Stimulated activated CD4-positive, alpha-beta T cell treated with anti-CD3 and anti-CD28 coated beads, Interleukin-1b, Interleukin-23, amount 100 ng/mL, for 48 hours (primary cell): ENCODE measurements around the gene CPNE4.
"Not testable (repeated sequence)": the region's sequence is repeated elsewhere in the genome, so short reads cannot be mapped to it uniquely, and the experiment has no call there.

Source experiments
- DNase-seq: peaks from one replicate; pipeline ENCODE4 v3.0.0-alpha.2; 2020

CPNE4 gene

DNA sequence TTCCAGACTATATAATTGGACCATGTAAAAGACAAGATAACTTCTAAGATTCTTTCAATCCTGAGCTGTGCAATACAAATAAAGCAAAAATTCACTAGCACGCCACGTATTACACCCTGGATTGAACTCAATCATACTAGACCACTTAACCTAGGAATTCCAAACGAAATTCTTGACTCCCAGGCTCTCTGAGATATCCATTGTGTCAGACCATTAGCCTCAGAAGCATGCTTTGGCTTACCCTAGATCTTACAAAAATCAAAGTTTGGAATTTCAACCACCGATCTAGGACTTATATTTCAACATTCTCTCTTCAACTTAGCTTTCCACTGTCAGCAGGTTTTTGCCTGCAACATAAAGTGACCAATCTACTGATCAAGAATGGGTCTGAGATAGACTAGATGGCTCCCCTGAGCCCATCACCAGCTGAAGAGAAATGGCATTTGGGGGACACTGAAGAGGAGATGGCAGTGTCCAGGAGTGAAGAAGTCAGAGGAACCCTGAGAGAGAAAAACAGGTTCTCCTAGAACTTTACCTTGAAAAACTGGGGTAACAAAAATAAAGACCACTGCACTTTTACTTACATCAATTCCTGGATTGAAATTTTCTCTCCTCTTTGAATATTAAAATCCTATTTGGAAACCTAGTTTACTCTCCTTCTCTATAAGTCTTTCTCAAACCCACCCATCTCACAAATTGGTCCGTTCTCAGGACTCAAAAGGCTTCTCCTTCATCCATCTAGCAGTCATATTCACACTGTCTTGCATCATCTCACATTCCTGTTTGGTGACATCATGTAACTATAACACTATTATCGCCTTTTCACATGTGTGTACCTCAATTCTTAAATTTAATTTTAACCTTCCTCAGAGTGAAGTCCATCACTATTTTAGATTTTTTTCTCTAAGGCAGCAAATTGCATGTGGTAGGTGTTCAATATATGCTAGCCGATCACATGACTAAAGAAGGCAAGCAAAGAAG is 18.5 kb downstream of the CPNE4 start:
- no peak for DNase-seq

DNA sequence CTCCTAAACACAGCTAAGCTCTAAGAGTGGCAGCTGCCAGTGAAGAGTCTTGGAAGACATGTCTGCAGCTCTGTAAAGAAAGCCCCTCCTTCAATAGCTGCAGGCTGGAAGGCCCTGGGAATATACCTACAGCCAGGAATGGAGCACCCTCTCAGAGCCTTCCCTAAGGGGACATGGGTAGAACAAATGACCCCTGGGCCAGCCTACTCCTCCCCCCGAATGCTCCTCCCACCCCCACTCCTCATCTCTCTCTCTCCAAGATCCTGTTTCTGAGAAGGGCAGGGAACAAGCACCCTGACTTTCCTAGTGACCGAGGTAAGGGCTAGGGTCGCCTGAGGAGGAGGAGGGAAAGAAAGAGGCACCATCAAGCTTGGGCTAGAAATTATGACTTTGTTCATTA is 20.7 kb downstream of the CPNE4 start:
- DNase-seq, result no peak

DNA sequence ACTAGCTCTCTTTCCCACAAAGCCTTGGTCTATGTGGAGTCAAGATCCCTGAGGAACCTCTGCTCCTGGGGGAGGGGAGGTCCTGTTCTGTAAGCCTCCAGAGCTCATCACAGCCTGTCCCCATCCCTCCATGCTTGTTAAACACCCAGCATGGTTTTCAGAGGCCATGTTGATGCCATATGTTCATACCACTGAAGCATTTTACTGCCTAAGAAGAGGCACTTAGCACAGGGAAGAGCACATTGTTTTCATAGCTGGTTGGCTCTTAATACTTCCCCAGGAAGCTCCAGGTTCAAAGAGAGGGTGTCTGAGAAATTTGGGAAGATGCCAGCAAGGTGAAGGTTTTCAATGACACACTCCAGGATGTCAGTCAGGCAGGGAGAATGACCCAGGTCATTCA is 25.6 kb downstream of the CPNE4 start:
- no peak for DNase-seq

DNA sequence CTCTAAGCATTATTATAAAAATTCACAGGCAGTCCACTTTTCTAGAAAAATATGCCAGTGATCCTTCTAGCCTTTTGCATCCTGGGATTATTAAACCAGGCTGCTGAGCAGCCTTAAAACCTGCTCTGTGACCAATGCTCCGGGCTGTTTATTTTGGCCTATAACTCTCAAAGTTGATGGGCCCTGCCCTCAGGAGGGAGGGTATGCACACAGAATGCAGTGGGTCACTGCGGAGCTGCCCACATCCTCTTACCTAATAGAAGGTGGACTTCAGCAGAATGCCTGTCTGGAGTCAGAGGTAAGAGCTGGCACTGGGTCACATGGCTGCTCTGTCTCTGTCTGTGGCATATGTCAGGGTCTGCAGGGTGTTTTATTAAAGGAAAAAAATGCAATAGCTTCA is 26.0 kb downstream of the CPNE4 start:
- no peak for DNase-seq

DNA sequence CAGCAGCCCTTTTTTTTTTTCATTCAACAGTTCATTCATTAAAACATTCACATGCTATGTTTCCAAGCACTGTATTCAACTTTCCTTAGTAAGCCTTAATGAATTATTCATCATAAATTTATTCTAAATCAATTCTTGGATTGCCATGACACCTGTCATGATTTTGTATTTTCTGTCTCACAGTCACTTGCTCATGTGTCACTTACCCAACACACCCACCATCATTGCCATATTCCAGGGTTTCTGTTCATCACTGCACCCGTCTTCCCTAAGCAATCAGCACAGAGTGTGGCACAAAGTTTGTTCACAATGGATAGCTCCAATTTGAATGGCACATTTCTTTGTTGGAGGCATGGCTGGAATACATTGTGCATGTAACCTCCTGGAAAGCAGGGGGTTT is 27.2 kb downstream of the CPNE4 start:
- no peak for DNase-seq

DNA sequence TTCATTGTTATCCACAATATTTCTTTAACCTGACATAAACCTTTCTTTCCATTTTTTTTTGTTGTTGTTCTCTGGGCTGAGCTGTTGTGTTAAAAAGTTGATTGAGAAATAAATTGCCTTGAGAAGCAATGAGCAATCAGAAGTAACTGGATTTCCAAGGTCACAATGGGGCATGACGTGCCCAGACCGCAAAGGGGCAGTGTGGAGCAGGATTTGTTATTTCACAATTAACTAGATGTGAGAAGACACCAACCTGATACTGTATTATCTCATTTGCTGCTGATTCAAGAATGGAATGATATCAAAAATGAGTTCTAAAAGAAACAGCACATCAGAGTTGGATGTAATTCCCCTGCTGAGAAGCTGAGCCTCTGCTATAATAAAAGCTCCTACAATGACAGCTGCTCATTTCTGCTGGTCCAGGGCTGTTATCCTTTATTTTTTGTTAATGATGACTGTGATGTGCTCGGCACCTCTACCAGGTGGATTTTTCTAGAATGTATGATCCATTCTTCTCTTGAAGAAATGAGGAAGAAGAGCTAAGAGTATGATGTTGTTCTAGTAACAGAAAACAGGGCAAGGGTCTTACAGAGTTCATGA is 28.1 kb downstream of the CPNE4 start:
- DNase-seq, result peak; percentile 18

DNA sequence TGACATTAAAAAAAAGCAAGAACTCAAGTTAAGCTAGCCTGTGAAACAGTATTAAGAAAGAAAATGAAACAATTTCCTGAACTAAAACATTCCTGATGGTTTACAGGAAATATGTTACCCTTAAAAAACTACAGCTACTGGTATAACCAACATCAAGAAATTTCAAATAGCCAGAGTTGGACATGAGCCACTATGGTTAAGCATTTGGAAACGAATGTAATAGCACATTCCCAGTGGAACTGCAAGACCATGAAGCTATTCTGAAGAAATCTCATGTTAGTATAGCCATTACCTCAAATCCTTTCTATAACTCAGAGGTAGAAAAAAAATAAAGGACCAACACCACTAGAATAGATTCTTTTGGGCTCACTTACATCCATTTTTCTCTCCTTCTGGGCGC is 30.2 kb downstream of the CPNE4 start:
- no peak for DNase-seq

DNA sequence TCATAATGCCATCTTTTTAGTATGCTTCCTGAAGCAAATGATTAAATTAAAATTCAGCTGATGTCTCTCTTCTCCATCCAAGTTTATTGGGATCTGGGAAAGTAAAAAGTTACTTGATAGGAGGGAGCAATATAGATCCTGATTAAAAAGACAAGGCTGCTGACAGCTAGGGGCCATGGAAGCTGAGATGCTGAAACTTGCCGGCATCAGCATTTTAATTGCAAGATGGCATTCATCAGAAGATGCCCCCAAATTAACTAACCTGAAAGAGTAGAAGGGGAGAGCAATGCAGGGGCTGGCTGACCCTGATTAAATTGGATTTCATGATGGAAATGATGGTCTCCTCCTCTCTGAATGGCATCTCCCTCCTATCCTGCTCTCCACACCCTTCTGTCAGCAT is 31.1 kb downstream of the CPNE4 start:
- DNase-seq, result no peak

DNA sequence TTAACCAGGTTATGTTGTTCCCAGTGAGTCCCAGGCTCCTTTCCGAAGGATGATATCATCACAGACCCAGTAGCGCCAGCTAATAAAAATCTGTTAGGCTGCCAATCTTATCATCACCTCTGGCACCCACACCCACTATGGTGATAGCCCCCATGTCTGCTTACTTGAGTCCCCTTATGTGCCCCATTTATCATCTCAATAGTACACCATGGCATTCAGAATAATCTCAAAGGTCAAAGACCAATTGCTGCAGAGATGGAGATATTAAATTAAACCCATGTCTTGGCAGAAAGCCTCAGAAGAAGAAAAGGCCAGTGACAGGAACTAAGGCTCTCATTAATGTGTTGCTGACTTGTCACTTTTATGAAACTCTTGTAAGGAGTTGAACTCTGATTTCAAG is 32.8 kb downstream of the CPNE4 start:
- DNase-seq, result no peak

DNA sequence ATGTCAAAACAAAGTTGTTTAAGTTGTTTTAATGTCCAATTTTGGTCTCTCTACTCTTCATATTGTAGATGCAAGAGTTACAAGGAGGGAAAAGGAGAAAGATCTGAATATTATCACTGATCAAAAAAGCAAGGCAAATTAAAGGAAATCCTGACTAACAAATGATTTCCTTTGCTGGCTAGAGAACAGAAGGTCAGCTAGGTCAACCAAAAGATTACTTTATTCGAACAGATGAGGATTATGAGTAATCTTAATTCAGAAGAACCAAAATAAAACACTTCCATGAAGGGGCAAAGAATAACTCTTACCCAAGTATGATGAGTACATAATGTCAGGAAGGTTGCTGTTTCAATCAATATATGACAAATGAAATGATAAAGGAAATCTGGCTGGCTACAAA is 33.8 kb downstream of the CPNE4 start:
- DNase-seq, result no peak

DNA sequence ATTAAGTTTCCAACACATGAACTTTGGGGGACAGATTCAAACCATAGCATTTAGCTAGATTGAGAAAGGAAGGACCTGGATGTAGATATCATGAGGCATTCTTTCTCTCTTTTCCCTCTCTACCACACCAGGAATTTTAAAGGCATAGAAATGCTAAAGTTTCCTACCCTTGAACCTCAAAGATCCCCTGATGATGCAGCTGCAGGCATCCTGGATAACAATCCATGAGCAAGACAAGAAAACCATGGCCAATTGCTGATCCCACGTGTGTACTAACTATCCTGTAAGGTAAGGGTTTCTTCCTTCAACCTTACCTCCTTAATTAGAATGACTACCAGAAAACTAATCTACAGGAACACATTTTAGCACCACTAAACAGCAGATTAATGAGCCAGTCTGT is 36.8 kb downstream of the CPNE4 start:
- no peak for DNase-seq

DNA sequence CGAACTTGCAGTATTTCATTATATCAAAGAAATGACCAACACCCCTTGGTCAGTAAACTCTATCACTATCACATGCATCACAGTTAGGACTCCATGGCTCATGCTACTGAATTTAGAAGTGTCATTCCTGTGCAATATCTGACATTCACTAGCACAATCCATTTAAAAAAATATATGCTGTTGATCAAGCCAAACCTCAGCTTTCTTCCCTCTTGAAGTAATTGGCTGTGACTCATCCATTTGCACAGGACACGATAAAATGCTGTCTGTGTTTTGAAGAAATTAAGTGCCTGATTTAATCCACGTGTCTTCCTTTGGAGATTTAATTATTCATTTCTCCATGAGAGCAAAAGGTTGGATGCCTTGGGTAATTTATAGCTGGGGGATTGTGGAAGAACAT is 38.9 kb downstream of the CPNE4 start:
- no peak for DNase-seq

DNA sequence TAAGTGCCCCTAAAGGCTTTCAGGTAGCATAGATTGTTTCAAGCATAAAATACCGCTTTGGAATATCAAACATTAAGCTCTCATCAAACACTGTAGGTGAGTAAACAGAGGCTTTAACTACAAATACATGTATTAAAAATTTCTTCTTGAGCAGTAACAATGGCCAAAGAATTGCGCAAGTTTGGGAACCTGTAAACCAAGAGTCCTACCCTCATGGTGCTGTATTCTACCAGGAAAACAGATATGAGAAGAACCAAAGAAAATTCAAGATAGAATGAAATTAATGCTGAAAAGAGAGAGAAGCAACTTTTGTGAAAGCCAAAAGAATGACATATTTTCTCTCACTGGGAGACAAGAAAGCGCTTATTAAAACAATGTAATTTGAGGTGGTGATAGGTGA is 45.5 kb downstream of the CPNE4 start:
- no peak for DNase-seq

DNA sequence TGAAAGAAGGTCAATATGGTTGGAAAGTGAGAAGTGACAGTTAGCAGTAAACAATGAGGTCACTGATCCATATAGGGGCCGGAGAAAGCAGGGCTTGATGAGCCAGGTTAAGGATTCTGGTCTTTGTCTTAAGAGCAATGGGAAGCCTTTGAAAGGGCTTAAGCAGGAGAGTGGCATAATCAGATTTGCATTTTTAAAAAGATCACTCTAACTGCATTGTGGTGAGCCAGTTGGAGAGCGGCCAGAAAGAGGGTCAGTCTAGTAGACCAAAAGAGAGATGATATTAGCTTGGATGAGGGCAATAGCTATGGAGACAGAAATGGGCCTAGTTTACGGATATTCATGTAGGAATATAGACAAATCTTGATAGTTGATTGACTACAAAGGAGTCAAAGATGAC is 46.6 kb downstream of the CPNE4 start:
- DNase-seq, result no peak

DNA sequence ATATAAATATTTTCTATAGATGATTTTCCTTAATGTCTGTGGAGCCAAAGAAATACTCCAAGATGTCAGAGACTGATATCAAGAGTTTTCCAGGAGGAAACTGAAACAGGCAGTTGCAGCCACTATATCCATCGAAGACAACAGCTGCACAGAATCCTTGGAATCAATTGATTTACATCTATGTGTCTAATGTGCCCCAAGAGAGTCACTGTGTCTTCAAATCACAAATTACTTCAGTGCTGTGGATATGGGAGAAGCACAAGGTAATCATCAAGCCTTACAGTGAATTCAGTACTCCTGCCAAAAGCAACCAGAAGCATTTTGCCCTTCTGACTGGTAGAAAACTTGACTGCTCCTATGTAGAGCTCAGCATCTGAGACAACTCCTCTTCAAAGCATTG is 51.1 kb downstream of the CPNE4 start:
- no peak for DNase-seq

DNA sequence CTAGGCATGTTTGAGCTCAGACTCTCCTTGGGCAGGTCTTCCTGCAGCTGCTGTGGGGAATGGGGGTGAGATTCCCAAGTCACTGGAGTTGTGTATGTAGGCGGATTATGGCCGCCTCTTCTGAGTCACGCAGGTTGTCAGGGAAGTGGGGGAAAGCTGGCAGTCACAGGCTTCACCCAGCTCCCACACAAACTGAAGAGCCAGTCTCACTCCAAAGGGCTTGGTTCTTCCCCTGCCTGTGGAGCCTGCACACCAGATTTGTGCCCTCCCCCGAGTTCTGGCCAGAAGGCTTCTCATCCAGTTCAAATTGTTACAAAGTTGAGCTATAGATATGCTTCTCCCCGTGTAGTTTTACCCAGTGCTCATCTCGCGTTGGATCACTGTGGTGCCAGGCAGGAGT is 53.5 kb downstream of the CPNE4 start:
- no peak for DNase-seq

DNA sequence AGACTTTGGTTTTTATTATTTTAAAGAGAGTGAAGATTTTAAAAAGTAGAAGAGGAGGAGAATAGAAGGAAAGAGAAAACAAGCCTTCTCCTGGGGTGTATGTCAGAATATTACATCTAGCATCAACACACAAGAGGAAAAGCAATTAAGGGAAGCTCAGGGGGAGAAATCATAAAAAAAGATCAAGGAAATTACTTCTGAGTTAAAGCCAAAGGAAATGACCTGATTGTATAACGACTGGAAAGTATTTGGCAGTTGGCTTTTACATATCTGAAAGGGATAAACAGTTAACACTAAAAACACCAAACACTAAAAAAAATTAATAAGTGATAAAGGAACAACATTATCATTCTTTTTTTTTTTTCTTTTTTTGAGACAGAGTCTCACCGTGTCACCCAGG is 58.4 kb downstream of the CPNE4 start:
- DNase-seq, result no peak

DNA sequence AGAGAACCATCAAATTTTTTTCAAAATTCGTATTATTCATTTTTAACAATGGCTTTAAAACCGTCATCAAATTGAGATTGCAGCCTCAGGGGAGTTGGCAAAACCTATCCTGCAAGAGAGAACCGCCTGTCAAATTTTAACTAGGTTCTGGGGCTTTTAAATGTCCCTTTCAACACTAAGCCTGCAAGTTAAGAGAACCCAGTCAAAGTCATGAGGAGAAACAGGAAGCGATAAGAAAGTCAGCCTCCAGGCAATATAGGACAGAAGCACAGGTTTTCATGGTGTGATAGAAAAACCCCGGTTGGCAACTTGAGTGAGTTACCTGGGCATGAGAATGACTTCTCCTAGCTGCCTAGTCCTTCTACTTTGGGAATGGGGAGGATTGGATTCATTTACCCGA is 59.8 kb downstream of the CPNE4 start:
- no peak for DNase-seq

DNA sequence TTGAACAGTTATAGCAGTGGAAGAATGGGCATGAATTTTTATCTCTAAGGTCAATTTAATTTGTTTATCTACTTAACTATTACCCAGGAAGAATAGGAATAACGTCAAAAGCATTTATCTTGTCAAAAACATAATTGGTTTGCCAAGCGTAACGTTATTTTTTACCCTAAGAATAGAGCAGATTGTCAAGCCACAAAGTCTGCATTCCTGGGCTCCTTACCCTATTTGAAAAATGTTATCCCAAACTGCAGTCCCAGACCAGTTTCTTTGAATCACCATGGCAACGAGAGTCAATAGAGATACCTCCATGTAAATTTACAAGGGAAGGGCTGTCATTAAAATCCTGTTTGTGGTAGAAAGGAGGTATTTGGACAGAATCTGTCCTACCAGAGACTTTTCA is 61.1 kb downstream of the CPNE4 start:
- DNase-seq, result no peak

DNA sequence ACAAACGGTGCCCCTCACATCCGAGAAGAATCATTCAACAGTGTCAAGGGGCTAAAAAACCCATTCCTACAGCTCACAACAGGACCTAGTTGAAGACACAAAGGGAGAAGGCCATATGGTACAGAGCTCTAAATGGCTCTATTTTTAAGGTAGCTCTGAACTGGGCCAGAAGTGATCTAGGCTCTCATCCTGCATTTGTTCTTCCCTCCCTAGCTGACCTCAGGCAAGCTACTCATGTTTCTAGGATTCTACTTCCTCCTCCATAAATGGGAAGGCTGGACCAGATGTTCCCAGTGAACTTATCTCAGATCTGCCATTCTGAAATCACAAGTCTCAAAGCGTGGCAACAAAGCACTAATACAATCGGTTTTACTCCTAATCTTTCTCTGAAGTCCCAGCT is 62.3 kb downstream of the CPNE4 start:
- DNase-seq, result no peak

DNA sequence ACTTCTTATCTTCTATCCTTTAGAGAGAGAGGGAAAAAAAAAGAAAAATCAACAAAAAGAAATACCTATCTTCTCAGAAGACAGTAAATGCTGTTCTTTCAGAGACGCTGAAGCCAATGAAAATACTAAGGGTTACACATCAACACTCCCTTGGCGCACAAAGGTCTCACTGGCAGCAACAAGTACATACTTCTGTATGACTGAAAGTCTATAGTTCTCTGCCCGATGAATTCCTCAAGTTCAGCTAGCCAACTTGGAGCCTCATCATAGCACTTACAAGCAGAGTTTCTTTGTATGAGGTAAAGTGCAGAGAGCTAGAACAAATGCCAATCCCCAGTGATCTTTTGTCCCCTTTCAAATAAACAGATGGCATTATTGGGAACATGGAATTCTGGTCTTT is 62.7 kb downstream of the CPNE4 start:
- DNase-seq, result no peak

DNA sequence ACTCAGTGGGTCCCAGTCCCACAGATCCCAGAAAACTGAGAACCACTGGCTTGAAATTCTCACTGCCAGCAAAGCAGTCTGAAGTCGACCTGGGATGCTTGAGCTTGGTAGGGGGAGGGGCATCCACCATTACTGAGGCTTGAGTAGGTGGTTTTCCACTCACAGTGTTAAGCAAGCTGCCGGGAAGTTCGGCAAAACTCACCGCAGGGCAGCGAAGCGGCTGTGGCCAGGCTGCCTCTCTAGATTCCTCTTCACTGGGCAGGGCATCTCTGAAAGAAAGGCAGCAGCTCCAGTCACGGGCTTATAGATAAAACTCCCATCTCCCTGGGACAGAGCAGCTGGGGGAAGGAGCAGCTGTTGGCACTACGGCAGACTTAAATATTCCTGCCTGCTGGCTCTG is 71.4 kb downstream of the CPNE4 start:
- not testable (repeated sequence) for DNase-seq

DNA sequence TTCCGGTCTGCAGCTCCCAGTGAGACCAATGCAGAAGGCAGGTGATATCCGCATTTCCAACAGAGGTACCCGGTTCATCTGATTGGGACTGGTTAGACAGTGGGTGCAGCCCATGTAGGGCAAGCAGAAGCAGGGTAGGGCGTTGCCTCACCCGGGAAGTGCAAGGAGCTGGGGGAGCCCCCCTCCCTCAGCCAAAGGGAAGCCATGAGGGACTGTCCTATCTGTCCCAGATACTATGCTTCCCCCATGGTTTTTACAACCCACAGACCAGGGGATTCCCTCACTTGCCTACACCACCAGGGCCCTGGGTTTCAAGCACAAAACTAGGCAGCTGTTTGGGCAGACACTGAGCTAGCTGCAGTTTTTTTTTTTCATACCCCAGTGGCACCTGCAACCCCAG is 71.8 kb downstream of the CPNE4 start:
- no peak for DNase-seq

DNA sequence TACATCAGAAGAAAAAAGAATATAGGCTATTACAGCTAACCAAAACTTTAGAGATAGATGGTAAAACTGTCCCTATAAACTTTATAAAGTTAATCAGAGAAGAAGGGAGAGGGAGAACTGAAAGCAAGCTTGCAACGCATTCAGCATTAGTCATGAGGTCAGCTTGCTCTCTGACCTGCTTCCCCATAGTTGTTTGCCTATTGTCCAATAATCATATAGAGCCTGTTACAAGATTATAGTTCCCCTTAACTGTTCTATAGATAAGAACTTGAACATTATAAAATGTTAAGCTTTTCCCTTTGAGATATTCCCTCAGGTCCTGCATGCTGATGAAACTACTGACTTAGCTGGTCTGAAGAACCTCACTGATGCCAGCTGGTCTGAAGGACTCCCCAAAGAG is 74.5 kb downstream of the CPNE4 start:
- DNase-seq, result no peak

DNA sequence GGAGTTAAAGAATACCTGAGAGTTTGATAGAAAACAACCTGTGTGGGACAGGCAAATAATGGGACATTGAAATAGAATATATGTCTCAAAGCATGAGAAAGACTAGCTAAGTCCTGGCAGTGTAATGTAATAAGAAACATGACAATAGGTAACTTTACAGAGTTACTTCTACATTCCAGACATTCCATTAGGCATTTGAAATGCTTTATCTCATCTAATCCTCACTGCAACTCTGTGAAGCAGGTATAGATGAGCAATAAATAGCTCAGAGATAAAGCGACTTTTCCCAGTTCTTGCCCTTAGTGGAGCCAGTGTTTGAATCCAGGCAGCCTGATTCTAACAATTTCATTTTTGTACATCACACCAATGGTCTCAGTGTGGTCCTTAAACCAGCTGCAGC is 76.8 kb downstream of the CPNE4 start:
- DNase-seq, result no peak
